Measurements from ENCODE around the gene PMS2. TPM values are rescaled to one million over a fixed set of nuclear protein-coding genes. Genes with fewer than 3 reads are reported as not detected.

Gene PMS2
- total and polyA plus RNA-seq, 9 of the 15 experiments (the other 6 are each of a cell fraction or from before 2014, with no cell fraction given): 4.9 to 27.6 (median 16.5) TPM

DNA sequence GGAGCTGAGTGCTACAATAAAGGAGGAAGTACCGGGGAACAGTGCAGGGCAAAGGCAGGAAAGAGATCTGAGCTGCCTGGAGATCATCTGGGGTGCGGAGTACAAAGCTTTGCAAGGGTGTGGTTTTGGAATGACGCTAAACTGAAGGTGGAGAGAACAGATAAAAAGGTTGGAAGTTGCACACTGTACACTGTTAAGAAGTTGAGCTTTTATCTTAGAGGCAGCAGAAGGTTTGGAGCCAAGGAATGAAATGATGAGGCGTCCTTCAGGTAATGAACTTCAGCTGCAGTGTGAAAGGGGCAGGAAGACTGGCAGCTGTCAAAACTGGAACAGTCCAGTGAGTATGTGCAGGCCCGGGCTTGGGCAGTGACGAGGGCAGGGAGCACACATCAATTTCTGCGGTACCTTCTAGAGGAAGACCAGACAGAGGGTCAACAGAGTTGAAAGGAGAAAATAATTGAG lies 15.2 kb upstream of the PMS2 start (continued):
- TF ChIP-seq SOX6 (IDR thresholded peaks at IDR 0.05) (peak; percentile 97), E2F3 (CRISPR knock-in tag; IDR thresholded peaks at IDR 0.05) (no peak), CTBP1 (IDR thresholded peaks at IDR 0.05; ENCODE audit: borderline replicate concordance) (peak; percentile 97), PTRF (tag; IDR thresholded peaks at IDR 0.05) (no peak), ZNF717 (CRISPR knock-in tag; IDR thresholded peaks at IDR 0.05) (no peak), ZSCAN29 (IDR thresholded peaks at IDR 0.05) (no peak), PTTG1 (tag; IDR thresholded peaks at IDR 0.05; ENCODE audit: low read depth) (no peak), BRD9 (IDR thresholded peaks at IDR 0.05; ENCODE audit: low read depth, partially characterized antibody) (peak; percentile 33), NRF1 (conservative IDR thresholded peaks at IDR 0.05 in 1 of 2, IDR thresholded peaks at IDR 0.05 in 1 of 2) (peak; percentile 66 to 71), NFE2 (IDR thresholded peaks at IDR 0.05; ENCODE audit: low read depth) (peak; percentile 71), CREB3L1 (IDR thresholded peaks at IDR 0.05; ENCODE audit: borderline replicate concordance, low read depth) (peak; percentile 63; the same call in 1 of the 2 replicates), SNIP1 (IDR thresholded peaks at IDR 0.05; ENCODE audit: low read depth) (no peak), NR4A1 (CRISPR knock-in tag; IDR thresholded peaks at IDR 0.05) (peak; percentile 43; the same call in 1 of the 2 replicates), NR4A1 (tag; IDR thresholded peaks at IDR 0.05) (peak; percentile 75; the same call in 1 of the 2 replicates), GABPB1 (CRISPR knock-in tag; IDR thresholded peaks at IDR 0.05) (peak; percentile 50; the same call in 1 of the 2 replicates), HLTF (IDR thresholded peaks at IDR 0.05) (peak; percentile 98), HNRNPLL (IDR thresholded peaks at IDR 0.05; ENCODE audit: low read depth, low read length, poor library complexity, severe bottlenecking) (no peak), FOXM1 (IDR thresholded peaks at IDR 0.05; ENCODE audit: low read depth) (peak; percentile 95), FOXM1 (CRISPR knock-in tag; IDR thresholded peaks at IDR 0.05; ENCODE audit: low read depth) (no peak), ATF2 (CRISPR knock-in tag; IDR thresholded peaks at IDR 0.05) (no peak), NR3C1 (CRISPR knock-in tag; IDR thresholded peaks at IDR 0.05) (no peak), NONO (IDR thresholded peaks at IDR 0.05; ENCODE audit: low read depth in 2 of 2, low read length in 1 of 2) (peak in 1 of 2 experiments; percentile 81; a peak in 2 of 4 replicates), SAFB (IDR thresholded peaks at IDR 0.05; ENCODE audit: borderline replicate concordance, low read depth, low read length) (no peak)
- TF ChIP-seq, protein P1, sequence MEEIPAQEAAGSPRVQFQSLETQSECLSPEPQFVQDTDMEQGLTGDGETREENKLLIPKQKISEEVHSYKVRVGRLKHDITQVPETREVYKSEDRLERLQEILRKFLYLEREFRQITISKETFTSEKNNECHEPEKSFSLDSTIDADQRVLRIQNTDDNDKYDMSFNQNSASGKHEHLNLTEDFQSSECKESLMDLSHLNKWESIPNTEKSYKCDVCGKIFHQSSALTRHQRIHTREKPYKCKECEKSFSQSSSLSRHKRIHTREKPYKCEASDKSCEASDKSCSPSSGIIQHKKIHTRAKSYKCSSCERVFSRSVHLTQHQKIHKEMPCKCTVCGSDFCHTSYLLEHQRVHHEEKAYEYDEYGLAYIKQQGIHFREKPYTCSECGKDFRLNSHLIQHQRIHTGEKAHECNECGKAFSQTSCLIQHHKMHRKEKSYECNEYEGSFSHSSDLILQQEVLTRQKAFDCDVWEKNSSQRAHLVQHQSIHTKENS (CRISPR knock-in tag; IDR thresholded peaks at IDR 0.05): no peak
- TF ChIP-seq, protein P2, sequence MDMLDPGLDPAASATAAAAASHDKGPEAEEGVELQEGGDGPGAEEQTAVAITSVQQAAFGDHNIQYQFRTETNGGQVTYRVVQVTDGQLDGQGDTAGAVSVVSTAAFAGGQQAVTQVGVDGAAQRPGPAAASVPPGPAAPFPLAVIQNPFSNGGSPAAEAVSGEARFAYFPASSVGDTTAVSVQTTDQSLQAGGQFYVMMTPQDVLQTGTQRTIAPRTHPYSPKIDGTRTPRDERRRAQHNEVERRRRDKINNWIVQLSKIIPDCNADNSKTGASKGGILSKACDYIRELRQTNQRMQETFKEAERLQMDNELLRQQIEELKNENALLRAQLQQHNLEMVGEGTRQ (CRISPR knock-in tag; IDR thresholded peaks at IDR 0.05): no peak
- TF ChIP-seq, protein P3, sequence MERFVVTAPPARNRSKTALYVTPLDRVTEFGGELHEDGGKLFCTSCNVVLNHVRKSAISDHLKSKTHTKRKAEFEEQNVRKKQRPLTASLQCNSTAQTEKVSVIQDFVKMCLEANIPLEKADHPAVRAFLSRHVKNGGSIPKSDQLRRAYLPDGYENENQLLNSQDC (CRISPR knock-in tag; IDR thresholded peaks at IDR 0.05): 0 out of 2 replicates have a peak, but pooled peaks have one; percentile 31
